GM18498 (cell line): ENCODE results near the gene CPXM2.

Source experiments
- ATAC-seq: cut with Tn5 transposase; IDR thresholded peaks from one replicate; pipeline ENCODE4 v1.9.1; 2021; ENCODE audit warnings: mild to moderate bottlenecking, moderate library complexity; ENCODE audit not compliant: unreplicated experiment

The CPXM2 gene

DNA sequence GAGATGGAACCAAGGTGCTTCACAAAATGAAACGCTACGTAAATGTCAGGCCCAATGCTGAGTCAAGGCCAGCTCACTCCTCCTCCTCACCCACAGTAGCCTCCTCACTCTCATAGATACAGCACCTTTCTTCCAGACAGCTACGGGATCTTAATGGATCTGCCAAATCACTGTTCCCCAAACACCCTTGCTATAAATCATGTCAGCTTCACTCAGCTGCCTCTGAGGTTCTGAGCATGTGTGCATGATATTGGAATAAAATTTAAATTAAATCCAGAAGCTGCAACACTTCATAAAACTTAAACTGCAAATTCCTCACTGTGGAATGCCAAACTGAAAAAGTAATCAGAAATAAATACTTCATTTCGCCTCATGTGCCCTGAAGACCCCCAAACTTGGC is 14.7 kb upstream of the CPXM2 start:
- no peak for ATAC-seq

DNA sequence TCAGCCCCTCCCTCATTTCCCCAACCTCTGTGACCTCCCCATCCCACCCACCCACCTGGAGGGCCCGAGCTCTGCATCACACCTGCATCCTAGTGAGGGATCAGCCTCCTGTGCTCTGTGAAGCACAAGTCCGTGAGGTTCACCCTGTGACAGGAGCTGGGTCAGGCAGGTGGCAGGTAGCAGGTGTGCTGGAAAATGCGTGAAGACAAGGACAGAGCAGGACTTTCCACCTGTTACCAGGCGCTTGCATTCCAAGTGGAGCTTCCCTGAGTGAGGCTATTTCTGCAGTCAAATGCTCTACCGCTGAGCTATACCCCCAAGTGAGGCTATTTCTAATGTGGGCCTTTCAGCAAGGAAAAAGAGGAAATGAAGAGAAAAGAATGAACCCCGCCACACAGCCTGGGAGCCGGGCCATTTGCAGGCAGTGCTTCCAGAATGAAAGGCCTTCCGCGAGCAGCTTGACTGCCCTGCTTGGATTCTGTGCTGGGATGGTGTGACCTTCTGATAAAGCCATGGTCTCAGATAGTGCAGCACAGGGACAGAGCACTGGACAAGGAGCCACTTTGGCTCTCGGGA is 13.3 kb upstream of the CPXM2 start:
- ATAC-seq = no peak

DNA sequence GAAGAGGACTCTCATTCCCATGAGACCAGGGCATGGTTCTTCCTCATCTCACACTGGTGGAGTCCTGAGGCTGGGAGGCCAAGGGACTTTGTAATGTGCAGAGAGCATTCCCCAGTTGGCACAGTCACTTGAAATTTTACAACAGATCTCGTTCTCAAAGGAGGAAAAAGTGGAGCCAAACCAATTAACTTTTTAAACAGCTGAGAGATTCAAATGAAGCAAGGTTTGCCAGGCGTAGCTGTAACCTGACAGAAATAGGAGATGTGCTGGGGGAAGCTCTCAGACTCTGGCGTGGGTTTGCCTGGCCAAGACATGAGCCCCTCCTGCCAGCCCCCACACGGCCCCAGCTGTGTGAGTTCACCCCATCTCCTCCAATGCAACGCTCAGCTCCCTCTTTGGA is 12.0 kb upstream of the CPXM2 start:
- ATAC-seq = no peak

DNA sequence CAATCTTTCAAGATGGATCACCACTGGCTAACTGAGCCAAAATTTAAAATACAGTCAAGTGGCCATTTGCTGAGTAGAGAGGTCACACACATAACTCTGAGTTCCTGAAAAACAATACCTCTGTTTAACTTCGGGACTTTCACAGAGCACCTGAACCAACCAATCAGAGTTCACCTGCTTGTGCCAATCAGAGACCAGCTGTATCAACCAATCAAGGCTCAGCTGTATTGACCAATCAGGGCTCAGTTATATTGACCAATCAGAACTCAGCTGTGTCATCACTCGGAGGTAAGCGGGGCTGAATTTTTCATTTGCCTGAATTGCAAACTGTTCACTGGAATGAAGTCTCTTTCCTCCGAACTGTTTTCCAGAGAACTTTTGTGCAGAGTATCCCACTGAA is 10.0 kb upstream of the CPXM2 start:
- ATAC-seq = no peak

DNA sequence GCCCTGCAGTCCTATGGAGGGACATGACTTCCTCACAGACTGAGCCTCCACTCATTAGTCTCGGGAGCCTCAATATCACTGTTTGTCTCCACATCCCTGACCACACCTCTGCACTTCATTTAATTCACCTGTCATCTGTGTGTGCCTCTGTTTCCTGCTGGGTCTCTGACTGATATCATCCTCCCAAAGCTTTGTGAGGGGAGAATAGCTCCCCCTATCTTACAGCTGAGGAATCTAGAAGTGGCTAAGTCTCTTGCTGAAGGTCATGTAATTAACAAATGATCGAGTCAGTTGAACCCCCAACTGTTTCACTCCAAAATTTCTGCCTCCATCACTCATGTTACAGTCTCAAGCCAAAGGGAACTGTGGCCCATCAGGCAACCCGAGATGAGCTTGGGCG is 5.5 kb upstream of the CPXM2 start:
- ATAC-seq = no peak

DNA sequence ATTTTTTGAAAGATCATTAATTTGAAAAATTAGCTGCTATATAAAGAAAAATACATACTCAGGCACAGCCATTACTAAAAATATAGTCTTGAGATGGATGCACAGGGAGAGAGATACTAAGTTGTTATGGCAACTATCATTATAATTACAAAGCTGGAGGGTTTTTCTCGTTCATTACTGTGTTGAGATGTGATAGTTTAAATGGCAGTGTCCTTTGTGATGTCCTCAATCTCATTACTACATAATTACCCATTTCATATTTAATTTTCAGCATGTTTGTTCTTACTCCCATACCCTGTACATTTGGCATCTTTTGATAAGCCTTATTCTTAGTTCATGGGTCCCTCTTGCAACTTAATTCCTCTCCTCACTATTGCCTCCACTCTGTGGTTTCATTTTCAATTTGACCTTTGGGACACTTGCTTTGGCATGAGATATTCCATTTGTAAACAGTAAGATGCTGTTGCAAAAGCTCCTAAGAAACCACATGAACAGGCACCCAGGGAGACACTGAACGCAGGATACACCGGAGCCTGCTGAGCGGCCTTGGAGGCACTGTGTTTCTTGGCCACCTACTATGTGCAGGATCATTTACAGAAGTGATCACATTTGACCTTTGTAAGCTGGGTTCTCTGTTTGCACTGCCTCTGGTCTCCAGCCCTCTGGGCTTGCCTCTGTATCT is 4.8 kb upstream of the CPXM2 start:
- ATAC-seq = no peak

DNA sequence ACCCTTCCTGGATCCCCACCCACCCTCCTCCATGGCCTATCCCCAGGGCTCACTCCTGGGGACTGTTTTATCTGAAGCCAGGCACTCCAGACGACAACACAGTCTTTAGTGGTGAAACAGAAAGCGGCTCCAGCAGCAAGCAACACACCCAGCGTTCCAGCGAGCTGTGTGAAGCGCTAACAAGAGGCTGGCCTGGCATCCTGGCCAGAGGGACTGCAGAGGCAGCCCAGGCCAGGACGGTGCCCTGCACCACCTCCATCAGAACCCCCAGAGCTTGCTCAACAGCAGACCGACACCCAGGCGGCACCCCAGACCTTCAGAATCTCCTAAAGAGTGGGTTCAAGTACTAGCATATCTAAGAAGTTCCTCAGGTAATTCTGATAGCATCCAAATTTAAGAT is 2.0 kb upstream of the CPXM2 start:
- ATAC-seq = no peak

DNA sequence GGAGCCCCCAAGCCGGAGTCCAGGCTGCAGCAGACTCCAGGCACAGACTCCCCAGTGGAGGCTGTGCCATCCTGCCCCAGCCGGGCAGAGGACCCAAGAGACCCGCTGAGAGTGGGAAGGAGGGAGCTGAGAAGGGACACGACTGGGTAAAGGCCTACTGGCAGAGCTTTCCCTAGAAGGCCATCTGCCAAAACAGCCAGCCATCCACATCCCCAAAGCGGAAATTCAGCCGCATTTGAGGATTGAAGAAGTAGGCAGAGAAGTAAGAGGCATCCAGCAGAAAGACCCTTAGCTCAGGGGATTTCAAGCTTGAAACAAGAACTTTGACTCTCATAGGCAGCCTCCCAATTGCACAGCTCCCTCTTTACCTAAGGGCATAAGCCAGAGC is 857 bp downstream of the CPXM2 start:
- no peak for ATAC-seq

DNA sequence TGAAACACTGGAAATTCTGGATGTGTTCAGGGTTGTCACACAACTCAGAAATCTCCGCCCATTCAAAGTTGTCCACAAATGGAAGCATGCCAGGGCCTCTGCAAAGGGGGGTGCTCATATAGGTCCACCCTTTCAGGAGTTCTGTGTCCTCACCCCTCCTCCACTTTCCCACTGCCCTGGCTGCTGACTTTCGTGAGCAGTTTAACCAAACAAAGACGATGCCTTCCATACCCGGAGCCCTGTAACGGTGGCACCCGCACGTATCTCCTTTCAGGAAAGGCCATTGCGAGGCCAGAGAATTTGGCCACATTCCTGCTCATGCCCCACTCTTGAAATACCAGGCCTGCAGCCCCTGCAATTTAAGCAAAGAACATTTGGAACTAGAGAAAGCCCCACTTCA is 1.4 kb downstream of the CPXM2 start:
- ATAC-seq = no peak

DNA sequence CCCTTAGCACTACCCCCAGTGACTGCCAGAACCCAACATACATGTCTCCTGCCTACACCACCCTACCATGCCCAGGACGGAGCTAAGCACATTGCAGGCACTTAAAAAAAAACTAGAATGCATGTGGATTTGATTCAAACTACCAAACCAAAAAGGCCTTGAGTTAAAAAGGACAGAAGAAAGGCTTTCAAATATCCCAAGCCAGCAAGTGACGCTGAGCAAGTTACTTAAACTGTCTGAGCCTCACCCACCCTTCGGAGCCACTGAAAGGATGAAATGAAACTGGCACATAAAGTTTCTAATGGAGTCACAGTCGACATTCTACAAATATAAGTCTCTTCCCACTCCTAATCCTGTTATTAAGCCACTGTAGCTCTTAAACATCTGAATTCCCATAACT is 1.8 kb downstream of the CPXM2 start:
- no peak for ATAC-seq

DNA sequence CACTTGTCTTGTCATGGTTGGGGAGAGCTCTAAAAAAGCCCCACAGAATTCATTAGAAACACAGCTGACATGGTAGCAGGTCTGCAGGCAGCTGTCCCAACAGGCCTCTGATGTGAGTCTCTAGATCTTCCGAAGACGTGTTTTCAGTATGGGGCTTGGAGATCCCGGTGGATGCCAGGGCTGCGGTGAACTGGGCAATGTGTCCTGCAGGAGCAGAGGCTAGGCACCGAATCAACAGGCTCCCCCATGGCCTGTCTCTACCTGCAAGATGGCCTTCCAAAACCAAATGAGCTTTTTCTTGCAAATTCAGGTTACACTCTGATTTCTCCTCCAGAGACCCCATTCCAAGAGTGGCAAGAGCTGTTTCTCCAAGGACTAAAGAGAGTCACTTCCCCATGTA is 2.9 kb downstream of the CPXM2 start:
- no peak for ATAC-seq

DNA sequence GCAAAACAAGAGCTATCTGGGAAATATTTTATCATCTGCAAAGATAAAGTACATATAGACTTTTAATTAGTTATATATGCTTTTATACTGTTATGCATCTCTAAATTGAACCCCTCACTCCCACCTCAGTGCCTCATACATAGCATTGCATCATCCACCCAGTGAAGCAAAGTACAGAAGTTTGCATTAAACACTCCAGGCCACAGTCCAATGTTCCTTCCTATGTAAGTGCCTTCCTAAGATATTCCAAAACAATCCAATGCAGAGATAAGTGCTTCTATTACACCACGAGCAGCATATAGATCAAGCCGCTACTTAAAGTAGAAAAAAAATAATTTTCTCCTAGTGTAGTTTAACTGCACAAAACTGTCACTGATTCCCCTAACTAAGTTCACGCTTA is 3.4 kb downstream of the CPXM2 start:
- ATAC-seq = no peak

DNA sequence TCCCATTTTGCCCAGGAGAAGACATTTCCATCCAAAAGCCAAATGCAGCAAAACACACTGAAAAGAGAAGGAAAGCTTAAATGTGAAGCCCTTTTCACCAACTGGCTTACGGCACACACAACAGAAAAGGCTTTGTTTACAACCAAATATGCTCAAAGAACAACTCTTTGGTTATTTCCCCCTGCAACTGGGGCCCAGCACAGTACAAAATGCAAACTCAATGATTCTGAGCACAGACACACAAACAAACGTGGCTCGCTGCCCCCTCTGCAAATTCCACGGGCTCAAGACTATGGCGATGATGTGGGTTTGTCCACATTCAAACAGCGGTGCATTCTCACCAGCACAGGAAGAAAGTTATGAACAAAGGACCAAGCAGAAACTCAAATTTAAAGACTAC is 5.3 kb downstream of the CPXM2 start:
- ATAC-seq = no peak

DNA sequence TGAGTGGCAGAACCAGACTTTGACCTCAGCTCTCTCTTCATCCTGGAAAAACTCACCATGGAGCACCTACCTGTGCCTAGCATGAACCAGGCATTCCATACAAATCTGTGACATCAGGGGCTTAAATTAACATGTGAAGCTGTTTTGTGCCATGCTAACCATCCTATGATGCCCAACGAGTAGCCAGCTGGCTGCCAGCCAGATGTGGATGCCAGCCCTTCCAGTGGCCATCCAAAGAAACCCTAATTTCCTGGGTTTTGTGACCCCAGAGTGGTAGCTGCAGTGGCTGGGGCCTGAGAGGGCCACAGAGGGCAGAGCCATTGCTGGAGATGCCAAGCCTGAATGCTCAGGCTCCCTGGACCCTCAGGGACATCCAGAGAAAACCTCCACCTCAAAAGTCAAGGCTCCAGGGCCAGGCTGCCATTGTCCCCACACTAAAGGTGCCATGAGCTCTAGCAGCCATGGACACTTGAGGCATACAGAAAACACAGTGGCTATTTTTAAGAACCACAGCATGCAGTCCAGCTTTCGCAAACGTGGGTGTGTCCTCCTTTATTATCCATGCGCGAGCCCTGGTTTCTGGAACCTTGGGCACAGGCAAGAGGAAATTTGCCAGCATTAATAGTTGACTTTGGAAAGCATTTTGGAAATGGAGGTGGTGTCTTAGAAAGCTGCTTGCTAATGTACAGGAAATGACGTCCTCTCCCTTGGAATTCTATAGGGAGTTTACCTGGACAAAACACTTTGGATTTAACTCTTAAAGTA is 6.0 kb downstream of the CPXM2 start:
- no peak for ATAC-seq

DNA sequence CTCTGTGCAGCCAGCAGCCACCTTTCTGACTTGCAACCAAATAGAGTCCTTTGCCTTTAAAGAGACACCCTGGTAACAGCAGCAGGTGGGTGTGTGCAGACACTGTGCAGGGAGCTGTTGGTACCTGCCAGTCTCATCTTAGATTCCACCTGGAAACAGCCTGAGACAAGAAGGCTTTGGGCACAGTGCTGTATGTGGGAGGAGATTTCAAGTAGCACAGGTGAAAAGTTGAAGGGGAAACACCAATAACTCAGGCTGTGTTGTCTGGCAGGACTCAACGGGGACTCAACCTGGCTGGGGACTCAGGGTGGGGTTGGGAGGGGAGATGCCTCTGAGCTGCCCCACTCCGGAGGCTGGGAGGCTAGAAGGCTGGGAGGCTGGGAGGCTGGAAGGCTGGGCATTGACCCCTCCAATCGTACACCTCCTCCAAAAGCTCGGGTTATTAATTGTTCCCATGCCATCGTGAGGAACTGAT is 6.7 kb downstream of the CPXM2 start:
- no peak for ATAC-seq

DNA sequence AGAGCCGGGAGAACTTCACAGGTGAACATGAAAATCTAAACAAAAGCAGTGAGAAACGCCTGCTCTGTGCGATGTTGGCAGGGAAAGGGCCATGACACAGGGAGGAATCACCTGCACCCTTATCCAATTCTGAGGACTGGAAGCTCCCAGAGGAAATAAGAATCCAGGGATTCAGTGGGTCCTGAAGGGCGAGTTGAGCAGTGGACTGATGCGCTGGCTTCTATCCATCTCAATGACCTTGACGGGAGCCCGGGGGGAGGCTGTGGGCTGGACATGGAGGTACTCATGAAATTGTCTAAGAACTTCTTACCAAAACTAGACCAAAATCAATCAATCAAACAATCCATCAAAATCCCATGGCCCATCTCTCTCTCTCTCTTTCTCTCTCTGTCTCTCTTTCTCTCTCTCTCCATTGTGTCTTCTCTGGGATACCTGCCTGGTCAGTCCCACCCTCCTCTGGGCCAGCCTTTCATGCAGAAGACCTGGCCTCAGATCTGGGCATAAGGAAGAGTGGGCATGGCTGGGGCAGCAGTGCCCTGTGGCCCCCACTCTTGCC is 7.2 kb downstream of the CPXM2 start:
- ATAC-seq = no peak

DNA sequence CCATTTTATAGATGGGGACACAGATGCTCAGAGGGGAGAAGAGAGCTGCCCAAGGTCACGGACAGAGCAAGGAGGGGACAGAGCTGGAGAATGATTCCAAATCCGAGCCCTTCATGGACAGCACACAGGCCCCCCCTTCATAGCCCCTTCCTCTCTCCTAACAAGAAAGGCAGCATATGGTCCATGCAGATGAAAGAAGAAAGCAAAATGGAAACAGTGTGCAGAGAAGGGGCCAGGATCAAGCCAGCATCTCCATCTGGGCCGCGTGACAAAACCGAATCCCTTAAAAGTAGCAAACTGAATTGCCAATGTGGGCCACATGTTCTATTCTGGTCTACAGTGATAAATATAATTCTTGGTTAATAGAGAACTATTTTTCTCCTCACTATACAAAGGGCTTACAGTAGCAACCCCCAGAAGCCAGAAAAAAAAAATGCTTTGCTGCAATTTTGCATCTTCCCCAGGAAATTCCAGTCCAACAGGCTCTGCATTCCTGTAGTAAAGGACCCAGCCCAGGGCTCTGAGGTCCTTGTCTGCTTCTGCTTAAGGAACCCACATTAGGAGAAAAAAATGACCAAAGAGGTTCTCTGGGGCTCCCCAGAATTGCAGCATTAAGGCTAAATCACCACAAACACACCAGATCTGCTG is 7.8 kb downstream of the CPXM2 start:
- ATAC-seq = no peak

DNA sequence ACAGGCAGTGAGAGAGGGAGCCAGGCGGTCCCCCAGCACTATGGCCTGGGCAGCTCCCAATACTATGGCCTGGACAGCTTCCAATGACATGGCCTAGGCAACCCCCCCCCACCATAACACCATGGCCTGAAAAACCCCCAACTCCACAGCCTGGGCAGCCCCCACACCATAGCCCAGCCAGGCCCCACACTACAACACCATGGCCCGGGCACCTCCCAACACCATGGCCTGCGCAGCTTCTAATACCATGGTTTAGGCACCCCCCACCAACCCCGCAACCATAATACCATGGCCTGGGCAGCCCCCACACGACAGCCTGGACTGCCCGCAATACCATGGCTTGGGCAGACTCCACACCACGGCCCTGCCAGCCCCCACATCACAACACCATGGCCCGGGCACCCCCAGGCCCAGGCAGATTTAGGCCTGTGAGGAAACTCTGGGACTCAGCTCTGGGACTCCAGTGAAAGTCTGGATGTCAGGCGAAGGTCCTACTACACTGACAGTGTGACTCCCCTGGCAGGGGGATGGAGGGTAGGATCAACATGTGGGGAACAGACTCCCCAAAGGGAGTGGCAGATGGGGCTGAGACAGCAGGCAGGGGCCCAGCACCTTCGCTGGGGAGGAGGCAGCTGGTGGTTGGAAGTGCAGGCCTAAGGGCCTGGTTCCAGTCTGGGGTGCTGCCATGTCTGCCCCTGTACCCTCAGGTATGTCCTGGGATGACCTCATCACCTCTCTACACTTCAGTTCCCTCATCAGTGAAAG is 8.7 kb downstream of the CPXM2 start:
- ATAC-seq = no peak

DNA sequence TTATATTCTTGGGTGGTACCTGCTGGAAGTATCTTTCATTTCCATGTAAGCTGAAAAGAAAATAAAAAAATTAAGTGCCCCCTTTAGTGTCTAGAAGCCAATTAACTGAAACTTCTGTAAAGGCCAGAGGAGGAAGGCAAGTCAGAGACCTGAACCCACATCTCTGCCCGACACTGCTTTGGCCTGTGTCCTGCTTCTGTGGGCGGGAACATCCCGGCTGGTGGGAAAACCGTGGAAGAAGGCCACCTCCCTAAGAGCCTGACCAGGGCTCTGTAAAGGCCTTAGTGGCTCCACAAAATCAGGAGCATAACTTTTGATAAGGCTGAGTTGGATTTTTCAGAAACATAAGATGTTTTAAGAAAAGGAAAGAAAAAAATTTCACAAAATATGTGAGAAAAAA is 9.4 kb downstream of the CPXM2 start:
- ATAC-seq = no peak

DNA sequence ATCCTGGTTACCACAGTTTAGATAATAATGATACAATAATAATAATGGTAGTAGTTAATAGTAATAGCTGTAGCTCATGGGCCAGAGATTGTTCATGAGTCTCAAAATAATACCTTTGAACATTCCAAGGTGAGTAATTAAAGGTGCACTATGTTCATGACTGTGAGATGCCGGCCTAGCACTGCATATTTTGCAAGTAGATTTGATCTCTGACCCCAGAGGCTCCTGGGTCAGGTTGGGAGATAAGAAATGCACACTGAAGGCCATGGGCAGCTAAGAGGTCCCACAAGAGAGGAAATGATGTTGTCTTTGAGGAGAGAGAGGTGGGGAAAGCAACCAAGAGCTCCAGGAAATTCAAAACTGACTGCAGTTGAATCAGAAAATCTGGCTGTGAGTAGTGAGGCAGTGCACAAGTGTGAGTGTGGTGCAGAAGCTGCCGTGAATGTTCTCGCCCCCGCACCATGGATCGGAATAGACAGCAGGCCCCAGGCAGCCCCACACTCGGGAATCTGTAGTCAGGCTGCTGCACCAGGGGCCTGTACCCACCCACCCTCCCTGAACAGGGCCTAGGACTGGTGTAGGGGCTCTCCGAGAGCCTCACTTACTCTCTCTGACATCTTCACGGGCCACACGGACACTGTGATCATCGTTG is 11.9 kb downstream of the CPXM2 start:
- no peak for ATAC-seq
